MCF 10A (cell line): ENCODE results near the gene SLC32A1. TPM values are rescaled to one million over a fixed set of nuclear protein-coding genes. Genes with fewer than 3 reads are reported as not detected.
A peak's percentile ranks its signal among the peaks of the same experiment; 100 is the strongest.

ENCODE experiments used
- BruUV-seq: library from RNA; stranded (reverse); fragments of 400-500 nt; replicated peaks from 2 replicates; lab custom pipeline; 2021; lab: Mats Ljungman, UMichigan
- CTCF ChIA-PET: fragments of 300-600 bp; sonication (Branson Sonifier 250); formaldehyde crosslinking; extraction: SDS; loops from one replicate; lab custom pipeline; 2021; ENCODE audit warnings: antibody characterized with exemption, inconsistent platforms; lab: Yijun Ruan, JAX
- POLR2A ChIA-PET: fragments of 300-600, 350-650 bp; sonication (Branson Sonifier 250); formaldehyde crosslinking; extraction: SDS; loops from one replicate; lab custom pipeline; 2020; ENCODE audit warnings: antibody characterized with exemption, inconsistent platforms; lab: Yijun Ruan, JAX
- DNase-seq: peaks from one replicate; pipeline ENCODE4 v3.0.0-alpha.2; 2018; ENCODE audit not compliant: unreplicated experiment
- H3K27ac Mint-ChIP-seq: one replicate; pipeline ENCODE4 v1.8.0; 2022; ENCODE audit warnings: mild to moderate bottlenecking, low read depth, mixed read lengths; ENCODE audit not compliant: unreplicated experiment
- H3K27me3 Mint-ChIP-seq: one replicate; pipeline ENCODE4 v1.8.0; 2022; ENCODE audit warnings: mixed read lengths; ENCODE audit not compliant: insufficient read depth, unreplicated experiment
- H3K36me3 Mint-ChIP-seq: one replicate; pipeline ENCODE4 v1.8.0; 2022; ENCODE audit warnings: mild to moderate bottlenecking, moderate library complexity, mixed read lengths; ENCODE audit not compliant: insufficient read depth, unreplicated experiment
- H3K4me1 Mint-ChIP-seq: one replicate; pipeline ENCODE4 v1.8.0; 2022; ENCODE audit warnings: mixed read lengths; ENCODE audit not compliant: insufficient read depth, unreplicated experiment
- H3K4me3 Mint-ChIP-seq: one replicate; pipeline ENCODE4 v1.8.0; 2022; ENCODE audit warnings: mild to moderate bottlenecking, moderate library complexity, mixed read lengths; ENCODE audit not compliant: unreplicated experiment
- H3K9me3 Mint-ChIP-seq: one replicate; pipeline ENCODE4 v1.8.0; 2022; ENCODE audit warnings: mixed read lengths; ENCODE audit not compliant: unreplicated experiment
- CTCF ChIP-seq: fragments of 200-600 bp; IDR thresholded peaks from one replicate; pipeline ENCODE4 v1.8.0; 2022; ENCODE audit warnings: antibody characterized with exemption, mild to moderate bottlenecking; ENCODE audit not compliant: unreplicated experiment
- intact Hi-C: fragments of 100-400 bp; cut with micrococcal nuclease; formaldehyde crosslinking; loops from 2 replicates; pipeline ENCODE4 v1.14.1; 2022
- total RNA-seq: library from RNA; stranded (reverse); gene quantifications from 2 replicates; pipeline ENCODE4 v1.2.3, GENCODE V29; 2022

SLC32A1 gene
- total RNA-seq, 1 experiment from 2014 or later = not detected

GRCh38 chr20:38728911-38729642 lies 4.8 kb downstream of the SLC32A1 start:
- ChIA-PET POLR2A (interaction anchor here (1.0 kb wide), 1 partner anchor 10 kb away, joined by 3 read pairs; no protein-coding TSS in a partner anchor), CTCF (interaction anchor here (0.7 to 6.0 kb wide), 10 partner anchors 10 to 1247 kb away, joined by 3 to 71 read pairs (median 3); partner anchors contain the start of gene ACTR5)
- no TSS peak for BruUV-seq
- Mint-ChIP-seq H3K27ac (no peak overlapping the region), H3K36me3 (no peaks in the 10 kb centered on the region), H3K9me3 (no peaks in the 10 kb centered on the region), H3K4me1 (peaks cover 6% of the 10 kb centered on the region), H3K4me3 (no peak overlapping the region), H3K27me3 (peaks cover 93% of the 10 kb centered on the region)
- intact Hi-C loops = no loop called here
- DNase-seq = no peak
- no peak for TF ChIP-seq CTCF

GRCh38 chr20:38729767-38730166 lies 5.5 kb downstream of the SLC32A1 start:
- no peak for DNase-seq
- ChIA-PET POLR2A (interaction anchor here (1.0 kb wide), 1 partner anchor 10 kb away, joined by 3 read pairs; no protein-coding TSS in a partner anchor), CTCF (interaction anchor here (0.7 to 6.0 kb wide), 10 partner anchors 10 to 1247 kb away, joined by 3 to 71 read pairs (median 4); partner anchors contain the start of gene ACTR5)
- no peak overlapping the region for H3K27ac Mint-ChIP-seq
- H3K4me3 Mint-ChIP-seq = no peak overlapping the region
- no peaks in the 10 kb centered on the region for H3K9me3 Mint-ChIP-seq
- H3K4me1 Mint-ChIP-seq = peaks cover 6% of the 10 kb centered on the region
- H3K27me3 Mint-ChIP-seq = peaks cover 93% of the 10 kb centered on the region
- no peak for TF ChIP-seq CTCF
- intact Hi-C loops = no loop called here
- BruUV-seq = no TSS peak
- no peaks in the 10 kb centered on the region for H3K36me3 Mint-ChIP-seq

- TF ChIP-seq CTCF = no peak
- peaks cover 6% of the 10 kb centered on the region for H3K4me1 Mint-ChIP-seq
- no TSS peak for BruUV-seq
- no peaks in the 10 kb centered on the region for H3K9me3 Mint-ChIP-seq
- ChIA-PET CTCF (interaction anchor here (0.5 to 6.0 kb wide), 23 partner anchors 9 to 1169 kb away, joined by 3 to 71 read pairs (median 4); partner anchors contain the start of gene ACTR5), POLR2A (interaction anchor here (0.7 kb wide), 1 partner anchor 80 kb away, joined by 3 read pairs; no protein-coding TSS in a partner anchor)
- intact Hi-C loops = no loop called here
- peak overlapping the region; percentile 52 for H3K4me3 Mint-ChIP-seq
- no peak overlapping the region for H3K27ac Mint-ChIP-seq
- H3K27me3 Mint-ChIP-seq = peaks cover 93% of the 10 kb centered on the region
- H3K36me3 Mint-ChIP-seq = no peaks in the 10 kb centered on the region
- DNase-seq = no peak
These were observed 6.1 kb downstream of the SLC32A1 start for GRCh38 chr20:38730167-38730988.
